ENCODE results near the gene CALHM3.

DNA sequence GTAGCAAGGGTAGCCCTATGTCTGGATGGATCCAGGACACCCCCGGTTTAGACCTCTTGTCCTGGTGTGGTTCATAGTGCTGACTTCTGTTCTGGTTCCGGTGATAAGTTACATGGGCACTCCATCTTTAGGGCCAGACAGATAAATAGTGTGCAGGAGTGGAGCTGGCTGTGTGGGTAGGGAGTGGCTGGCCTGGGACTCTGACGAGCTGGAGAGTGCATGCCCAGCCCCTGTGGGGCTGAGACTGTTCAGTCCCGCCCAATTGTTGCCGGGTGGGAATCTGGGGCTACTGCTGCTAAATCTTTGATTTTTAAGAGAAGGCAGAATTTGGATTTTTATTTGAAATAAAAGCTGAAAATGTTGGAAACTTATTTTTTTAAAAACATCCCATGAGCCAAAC lies 55.3 kb downstream of the CALHM3 start:
- TF ChIP-seq, protein P1, sequence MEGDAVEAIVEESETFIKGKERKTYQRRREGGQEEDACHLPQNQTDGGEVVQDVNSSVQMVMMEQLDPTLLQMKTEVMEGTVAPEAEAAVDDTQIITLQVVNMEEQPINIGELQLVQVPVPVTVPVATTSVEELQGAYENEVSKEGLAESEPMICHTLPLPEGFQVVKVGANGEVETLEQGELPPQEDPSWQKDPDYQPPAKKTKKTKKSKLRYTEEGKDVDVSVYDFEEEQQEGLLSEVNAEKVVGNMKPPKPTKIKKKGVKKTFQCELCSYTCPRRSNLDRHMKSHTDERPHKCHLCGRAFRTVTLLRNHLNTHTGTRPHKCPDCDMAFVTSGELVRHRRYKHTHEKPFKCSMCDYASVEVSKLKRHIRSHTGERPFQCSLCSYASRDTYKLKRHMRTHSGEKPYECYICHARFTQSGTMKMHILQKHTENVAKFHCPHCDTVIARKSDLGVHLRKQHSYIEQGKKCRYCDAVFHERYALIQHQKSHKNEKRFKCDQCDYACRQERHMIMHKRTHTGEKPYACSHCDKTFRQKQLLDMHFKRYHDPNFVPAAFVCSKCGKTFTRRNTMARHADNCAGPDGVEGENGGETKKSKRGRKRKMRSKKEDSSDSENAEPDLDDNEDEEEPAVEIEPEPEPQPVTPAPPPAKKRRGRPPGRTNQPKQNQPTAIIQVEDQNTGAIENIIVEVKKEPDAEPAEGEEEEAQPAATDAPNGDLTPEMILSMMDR (optimal IDR thresholded peaks at IDR 0.05 in 1 of 3, IDR thresholded peaks at IDR 0.05 in 1 of 3, conservative IDR thresholded peaks at IDR 0.05 in 1 of 3; ENCODE audit: extremely low read depth in 1 of 3, insufficient read depth in 2 of 3, low read length in 3 of 3): no peak
- no peak for TF ChIP-seq EZH2 (IDR thresholded peaks at IDR 0.05; ENCODE audit: low read length)
